ENCODE data around the gene KATNB1. TPM values are rescaled to one million over a fixed set of nuclear protein-coding genes. Genes with fewer than 3 reads are reported as not detected.

The KATNB1 gene
- polyA plus RNA-seq, 3 donors: 16.9 to 35.6 (median 17.7) TPM

GRCh38 chr16:57787519-57787905 lies 51.9 kb downstream of the KATNB1 start:
- no peaks in the 10 kb centered on the region for H3K9me3 Mint-ChIP-seq
- peaks cover 1 to 8% (median 6%) of the 10 kb centered on the region in 3 donors for H3K27me3 Mint-ChIP-seq (ENCODE audit: low read depth in 3 of 3)
- no peaks in the 10 kb centered on the region for H3K4me1 Mint-ChIP-seq
- Histone ChIP-seq H2AFZ (ENCODE audit: insufficient read depth, low read depth, low read length, poor library complexity, severe bottlenecking) (no peak overlapping the region), H3K4me3 (replicated peaks in 1 of 3; ENCODE audit: low read depth in 2 of 3, low read length in 3 of 3) (no peak overlapping the region), H4K20me1 (ENCODE audit: insufficient read depth, low read length) (no peaks in the 10 kb centered on the region), H3K79me2 (ENCODE audit: insufficient read depth, low read length) (no peaks in the 10 kb centered on the region), H3K9ac (ENCODE audit: insufficient read depth, low read length, poor library complexity, severe bottlenecking) (no peak overlapping the region), H3K4me2 (replicated peaks; ENCODE audit: extremely low read depth, low read length, poor library complexity, severe bottlenecking) (no peak overlapping the region), H3K27ac (ENCODE audit: low read depth in 1 of 2, low read length in 2 of 2) (no peak overlapping the region), H3K27me3 (ENCODE audit: control insufficient read depth in 2 of 2, insufficient read depth in 2 of 2, low read length in 2 of 2) (no peaks in the 10 kb centered on the region), H3K9me3 (replicated peaks in 1 of 2; ENCODE audit: control insufficient read depth in 1 of 2, insufficient read depth in 1 of 2, low read length in 2 of 2) (no peaks in the 10 kb centered on the region), H3K4me1 (ENCODE audit: control insufficient read depth in 1 of 2, insufficient read depth in 2 of 2, low read length in 2 of 2) (no peaks in the 10 kb centered on the region), H3K36me3 (replicated peaks in 1 of 2; ENCODE audit: control insufficient read depth in 1 of 2, insufficient read depth in 2 of 2, low read length in 2 of 2) (no peaks in the 10 kb centered on the region)
- WGBS (ENCODE audit: insufficient coverage): 87% methylated on average over 8 of the region's 8 CpGs
- no peak overlapping the region for H3K4me3 Mint-ChIP-seq
- DNase-seq: no peak
- no peak for TF ChIP-seq CTCF (IDR thresholded peaks at IDR 0.05)
- no peaks in the 10 kb centered on the region for H3K36me3 Mint-ChIP-seq
- intact Hi-C loops (cut with micrococcal nuclease): no loop called here
- peak overlapping the region in 1 of 7 donors; percentile 57 for H3K27ac Mint-ChIP-seq

- no peak overlapping the region for H3K4me2 ChIP-seq (replicated peaks; ENCODE audit: extremely low read depth, low read length, poor library complexity, severe bottlenecking)
- Mint-ChIP-seq H3K4me1 (no peaks in the 10 kb centered on the region), H3K27ac (no peak overlapping the region), H3K27me3 (ENCODE audit: low read depth in 3 of 3) (peaks cover 1 to 8% (median 6%) of the 10 kb centered on the region in 3 donors), H3K9me3 (no peaks in the 10 kb centered on the region), H3K36me3 (no peaks in the 10 kb centered on the region), H3K4me3 (no peak overlapping the region)
- no peak overlapping the region for H3K9ac ChIP-seq (ENCODE audit: insufficient read depth, low read length, poor library complexity, severe bottlenecking)
- no peaks in the 10 kb centered on the region for H4K20me1 ChIP-seq (ENCODE audit: insufficient read depth, low read length)
- TF ChIP-seq CTCF (IDR thresholded peaks at IDR 0.05): no peak
- H3K9me3 ChIP-seq (replicated peaks in 1 of 2; ENCODE audit: control insufficient read depth in 1 of 2, insufficient read depth in 1 of 2, low read length in 2 of 2): no peaks in the 10 kb centered on the region
- WGBS (ENCODE audit: insufficient coverage): 90% methylated on average over 13 of the region's 17 CpGs
- no peak overlapping the region for H3K4me3 ChIP-seq (replicated peaks in 1 of 3; ENCODE audit: low read depth in 2 of 3, low read length in 3 of 3)
- no peaks in the 10 kb centered on the region for H3K79me2 ChIP-seq (ENCODE audit: insufficient read depth, low read length)
- no peak overlapping the region for H2AFZ ChIP-seq (ENCODE audit: insufficient read depth, low read depth, low read length, poor library complexity, severe bottlenecking)
- no peak overlapping the region for H3K27ac ChIP-seq (ENCODE audit: low read depth in 1 of 2, low read length in 2 of 2)
- intact Hi-C loops (cut with micrococcal nuclease): no loop called here
- no peaks in the 10 kb centered on the region for H3K27me3 ChIP-seq (ENCODE audit: control insufficient read depth in 2 of 2, insufficient read depth in 2 of 2, low read length in 2 of 2)
- H3K4me1 ChIP-seq (ENCODE audit: control insufficient read depth in 1 of 2, insufficient read depth in 2 of 2, low read length in 2 of 2): no peaks in the 10 kb centered on the region
- DNase-seq: no peak
- no peaks in the 10 kb centered on the region for H3K36me3 ChIP-seq (replicated peaks in 1 of 2; ENCODE audit: control insufficient read depth in 1 of 2, insufficient read depth in 2 of 2, low read length in 2 of 2)
Measured at GRCh38 chr16:57788252-57788841, 52.8 kb downstream of the KATNB1 start.

Measured in CD14-positive monocyte (primary cell).